Type B pancreatic cell (in vitro differentiated cells): ENCODE measurements around the gene ZDHHC24. TPM values are rescaled to one million over a fixed set of nuclear protein-coding genes. Genes with fewer than 3 reads are reported as not detected.
"Not testable (repeated sequence)": the region's sequence is repeated elsewhere in the genome, so short reads cannot be mapped to it uniquely, and the experiment has no call there.

Source experiments
- DNase-seq: peaks from one replicate; pipeline ENCODE4 v3.0.0; 2021; ENCODE audit warnings: mixed read lengths; ENCODE audit not compliant: unreplicated experiment; ENCODE audit errors: extremely low spot score
- H3K27ac Mint-ChIP-seq: 2 replicates; pipeline ENCODE4 v1.8.0; 2021; ENCODE audit warnings: mild to moderate bottlenecking, mixed read lengths
- H3K27me3 Mint-ChIP-seq: 2 replicates; pipeline ENCODE4 v1.8.0; 2021; ENCODE audit warnings: mixed read lengths
- H3K36me3 Mint-ChIP-seq: 2 replicates; pipeline ENCODE4 v1.8.0; 2021; ENCODE audit warnings: mixed read lengths
- H3K4me1 Mint-ChIP-seq: one replicate; pipeline ENCODE4 v1.8.0; 2021; ENCODE audit warnings: mixed read lengths; ENCODE audit not compliant: unreplicated experiment
- H3K4me3 Mint-ChIP-seq: 2 replicates; pipeline ENCODE4 v1.8.0; 2021; ENCODE audit warnings: mild to moderate bottlenecking, mixed read lengths
- H3K9me3 Mint-ChIP-seq: 2 replicates; pipeline ENCODE4 v1.8.0; 2021; ENCODE audit warnings: mixed read lengths
- total RNA-seq: library from RNA; stranded (reverse); gene quantifications from 2 replicates; pipeline ENCODE4 v1.2.1, GENCODE V29; 2021; ENCODE audit warnings: low replicate concordance
- TF ChIP-seq, protein P1 (sequence below): fragments of 200-600 bp; sonication (generic); conservative IDR thresholded peaks from 2 replicates; pipeline ENCODE4 v1.5.0; 2021; ENCODE audit warnings: antibody characterized with exemption, mild to moderate bottlenecking

Gene ZDHHC24
- total RNA-seq, 1 donor from 2014 or later = 8.7 TPM

DNA sequence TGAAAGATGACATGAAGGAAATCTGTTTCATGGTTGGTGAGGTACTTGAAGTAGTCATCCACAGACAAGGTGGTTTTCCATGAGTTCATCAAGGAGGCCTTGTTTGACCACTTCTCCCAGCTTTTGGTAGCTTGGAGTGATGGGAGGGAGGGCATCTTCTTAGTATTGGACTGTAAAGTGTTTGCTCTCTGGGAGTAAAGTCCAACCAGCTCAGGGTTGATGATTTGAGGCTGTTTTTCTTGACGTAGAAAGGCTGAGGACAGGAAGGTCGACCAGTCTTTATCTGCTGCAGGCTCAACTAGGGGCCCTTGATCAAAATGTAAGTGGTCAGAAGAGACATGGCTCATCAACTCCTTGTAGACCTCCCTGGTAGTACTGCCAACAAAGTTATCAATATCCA lies 45.3 kb upstream of the ZDHHC24 start:
- H3K27ac Mint-ChIP-seq = no peak overlapping the region
- no peak overlapping the region for H3K4me3 Mint-ChIP-seq
- TF ChIP-seq, protein P1, sequence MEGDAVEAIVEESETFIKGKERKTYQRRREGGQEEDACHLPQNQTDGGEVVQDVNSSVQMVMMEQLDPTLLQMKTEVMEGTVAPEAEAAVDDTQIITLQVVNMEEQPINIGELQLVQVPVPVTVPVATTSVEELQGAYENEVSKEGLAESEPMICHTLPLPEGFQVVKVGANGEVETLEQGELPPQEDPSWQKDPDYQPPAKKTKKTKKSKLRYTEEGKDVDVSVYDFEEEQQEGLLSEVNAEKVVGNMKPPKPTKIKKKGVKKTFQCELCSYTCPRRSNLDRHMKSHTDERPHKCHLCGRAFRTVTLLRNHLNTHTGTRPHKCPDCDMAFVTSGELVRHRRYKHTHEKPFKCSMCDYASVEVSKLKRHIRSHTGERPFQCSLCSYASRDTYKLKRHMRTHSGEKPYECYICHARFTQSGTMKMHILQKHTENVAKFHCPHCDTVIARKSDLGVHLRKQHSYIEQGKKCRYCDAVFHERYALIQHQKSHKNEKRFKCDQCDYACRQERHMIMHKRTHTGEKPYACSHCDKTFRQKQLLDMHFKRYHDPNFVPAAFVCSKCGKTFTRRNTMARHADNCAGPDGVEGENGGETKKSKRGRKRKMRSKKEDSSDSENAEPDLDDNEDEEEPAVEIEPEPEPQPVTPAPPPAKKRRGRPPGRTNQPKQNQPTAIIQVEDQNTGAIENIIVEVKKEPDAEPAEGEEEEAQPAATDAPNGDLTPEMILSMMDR = no peak
- H3K9me3 Mint-ChIP-seq = peaks cover 4% of the 10 kb centered on the region
- H3K36me3 Mint-ChIP-seq = no peaks in the 10 kb centered on the region
- H3K4me1 Mint-ChIP-seq = peaks cover 13% of the 10 kb centered on the region
- no peak for DNase-seq
- no peaks in the 10 kb centered on the region for H3K27me3 Mint-ChIP-seq

DNA sequence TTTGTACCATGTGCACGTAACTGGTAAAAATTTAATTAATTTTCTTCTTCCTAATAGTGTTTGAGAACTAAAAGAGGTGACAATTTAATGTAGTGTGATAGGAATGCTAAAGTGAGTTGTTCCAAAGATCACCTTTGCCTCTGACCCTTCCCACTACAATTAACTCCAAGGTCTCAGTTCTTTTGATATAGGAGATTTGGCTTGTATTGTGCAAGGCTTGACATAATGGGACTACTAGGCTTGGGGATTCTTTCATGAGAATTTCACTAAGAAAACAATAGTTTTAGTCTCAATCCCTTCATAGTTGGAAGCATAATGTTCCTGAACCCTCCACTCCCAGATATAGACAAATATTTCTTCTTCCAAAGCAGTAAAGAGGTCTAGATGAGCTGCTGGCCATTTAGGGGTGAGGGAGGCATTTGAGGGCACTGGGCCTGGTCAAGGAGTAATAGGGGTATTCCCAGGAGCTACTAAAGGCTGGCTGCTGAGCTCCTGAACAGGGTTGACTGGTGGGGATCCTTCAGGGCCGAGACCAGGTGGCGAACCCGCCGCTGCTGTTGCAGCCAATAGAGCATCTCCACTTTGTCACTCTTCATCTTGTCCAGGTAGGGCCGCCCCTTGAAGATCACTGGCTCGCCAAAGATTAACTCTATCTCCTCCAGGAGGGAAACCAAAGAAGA lies 44.3 kb upstream of the ZDHHC24 start:
- Mint-ChIP-seq H3K9me3 (peaks cover 4% of the 10 kb centered on the region), H3K4me3 (no peak overlapping the region)
- TF ChIP-seq, protein P1 = no peak

DNA sequence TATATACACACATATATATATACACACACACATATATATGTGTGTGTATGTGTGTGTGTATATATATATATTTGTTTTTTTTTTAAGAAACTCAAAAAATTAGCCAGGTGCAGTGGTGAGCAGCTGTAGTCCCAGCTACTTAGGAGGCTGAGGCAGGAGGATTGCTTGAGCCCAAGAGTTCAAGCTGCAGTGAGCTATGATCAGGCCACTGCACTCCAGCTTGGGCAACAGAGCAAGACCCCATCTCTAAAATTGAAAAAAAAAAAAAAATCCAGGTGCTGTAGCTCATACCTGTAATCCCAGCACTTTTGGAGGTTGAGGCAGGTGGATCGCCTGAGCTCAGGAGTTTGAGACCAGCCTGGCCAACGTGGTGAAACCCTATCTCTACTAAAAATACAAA lies 43.5 kb upstream of the ZDHHC24 start:
- not testable (repeated sequence) for H3K27me3 Mint-ChIP-seq, H3K4me3 Mint-ChIP-seq, H3K9me3 Mint-ChIP-seq, H3K27ac Mint-ChIP-seq, H3K36me3 Mint-ChIP-seq, DNase-seq, H3K4me1 Mint-ChIP-seq

More for the DNA sequence above, 44.3 kb upstream of the ZDHHC24 start:
- DNase-seq = no peak
- Mint-ChIP-seq H3K36me3 (no peaks in the 10 kb centered on the region), H3K27me3 (no peaks in the 10 kb centered on the region), H3K4me1 (peaks cover 11% of the 10 kb centered on the region), H3K27ac (no peak overlapping the region)

DNA sequence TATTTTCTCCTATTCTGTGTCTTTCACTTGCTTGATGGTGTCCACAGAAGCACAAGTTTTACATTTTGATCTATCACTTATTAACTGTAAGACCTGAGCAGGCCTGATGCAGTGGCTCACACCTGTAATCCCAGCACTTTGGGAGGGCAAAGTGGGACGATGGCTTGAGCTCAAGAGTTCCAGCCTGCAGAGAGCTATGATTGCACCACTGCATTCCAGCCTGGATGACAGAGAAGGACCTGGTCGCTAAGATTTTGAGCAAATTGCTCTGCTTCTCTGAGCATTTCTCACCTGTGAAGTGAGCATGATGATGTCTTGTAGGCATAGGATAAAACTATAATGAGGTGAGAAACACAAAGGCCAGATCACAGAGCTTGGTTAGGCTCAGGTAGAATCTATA lies 40.3 kb upstream of the ZDHHC24 start:
- Mint-ChIP-seq H3K36me3 (no peaks in the 10 kb centered on the region), H3K9me3 (peaks cover 5% of the 10 kb centered on the region), H3K4me3 (no peak overlapping the region), H3K4me1 (no peaks in the 10 kb centered on the region), H3K27me3 (no peaks in the 10 kb centered on the region), H3K27ac (no peak overlapping the region)
- TF ChIP-seq, protein P1 = no peak
- DNase-seq = no peak

GRCh38 chr11:66585447-66585846 lies 39.6 kb upstream of the ZDHHC24 start:
- not testable (repeated sequence) for H3K9me3 Mint-ChIP-seq, DNase-seq, H3K27me3 Mint-ChIP-seq, H3K4me1 Mint-ChIP-seq, H3K27ac Mint-ChIP-seq, H3K36me3 Mint-ChIP-seq, H3K4me3 Mint-ChIP-seq

GRCh38 chr11:66582565-66583147 lies 36.8 kb upstream of the ZDHHC24 start:
- not testable (repeated sequence) for H3K9me3 Mint-ChIP-seq, H3K4me1 Mint-ChIP-seq, H3K4me3 Mint-ChIP-seq, H3K27ac Mint-ChIP-seq, H3K36me3 Mint-ChIP-seq, DNase-seq
- H3K27me3 Mint-ChIP-seq = peaks cover 11% of the 10 kb centered on the region

DNA sequence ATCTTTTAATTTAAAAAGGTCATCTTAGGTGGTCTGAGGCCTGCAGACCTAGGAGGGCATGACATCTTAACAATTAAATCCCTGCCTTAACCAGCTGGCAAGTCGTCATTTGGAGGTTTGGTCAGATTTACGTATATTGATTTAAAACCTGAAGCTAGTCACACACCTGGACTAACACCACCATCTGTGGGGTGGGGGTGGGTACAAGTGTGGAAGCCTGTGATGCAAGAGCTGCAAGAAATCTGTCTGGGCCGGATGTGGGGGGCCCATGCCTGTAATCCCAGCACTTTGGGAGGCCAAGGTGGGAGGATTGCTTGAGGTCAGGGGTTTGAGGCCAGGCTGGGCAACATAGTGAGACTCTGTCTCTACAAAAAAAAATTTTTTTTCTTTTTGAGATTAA lies 35.4 kb upstream of the ZDHHC24 start:
- Mint-ChIP-seq H3K27me3 (peaks cover 16% of the 10 kb centered on the region), H3K4me1 (no peaks in the 10 kb centered on the region), H3K27ac (no peak overlapping the region), H3K4me3 (no peak overlapping the region), H3K36me3 (no peaks in the 10 kb centered on the region), H3K9me3 (peaks cover 5% of the 10 kb centered on the region)
- no peak for DNase-seq
- TF ChIP-seq, protein P1 = no peak
